T-helper 2 cell treated with Interferon-gamma antibody and Interleukin-4, amounts not matched to agents 5 μg/mL and 100 μg/mL, for 36 hours (primary cell): ENCODE results near the gene SLC16A12.
A peak's percentile ranks its signal among the peaks of the same experiment; 100 is the strongest.
"Not testable (repeated sequence)": the region's sequence is repeated elsewhere in the genome, so short reads cannot be mapped to it uniquely, and the experiment has no call there.

Experiments
- DNase-seq: peaks from one replicate; pipeline ENCODE4 v3.0.0; 2021; ENCODE audit warnings: low spot score
- H3K27ac Mint-ChIP-seq: one replicate; pipeline ENCODE4 v1.8.0; 2021; ENCODE audit warnings: mild to moderate bottlenecking, mixed read lengths
- H3K27me3 Mint-ChIP-seq: one replicate; pipeline ENCODE4 v1.8.0; 2021; ENCODE audit warnings: low read depth, mixed read lengths
- H3K36me3 Mint-ChIP-seq: one replicate; pipeline ENCODE4 v1.8.0; 2021; ENCODE audit warnings: low read depth, mixed read lengths
- H3K4me1 Mint-ChIP-seq: one replicate; pipeline ENCODE4 v1.8.0; 2021; ENCODE audit warnings: low read depth, mixed read lengths
- H3K4me3 Mint-ChIP-seq: one replicate; pipeline ENCODE4 v1.8.0; 2022; ENCODE audit warnings: mild to moderate bottlenecking, moderate library complexity, mixed read lengths
- H3K9me3 Mint-ChIP-seq: one replicate; pipeline ENCODE4 v1.8.0; 2021; ENCODE audit warnings: mixed read lengths

Gene SLC16A12

DNA sequence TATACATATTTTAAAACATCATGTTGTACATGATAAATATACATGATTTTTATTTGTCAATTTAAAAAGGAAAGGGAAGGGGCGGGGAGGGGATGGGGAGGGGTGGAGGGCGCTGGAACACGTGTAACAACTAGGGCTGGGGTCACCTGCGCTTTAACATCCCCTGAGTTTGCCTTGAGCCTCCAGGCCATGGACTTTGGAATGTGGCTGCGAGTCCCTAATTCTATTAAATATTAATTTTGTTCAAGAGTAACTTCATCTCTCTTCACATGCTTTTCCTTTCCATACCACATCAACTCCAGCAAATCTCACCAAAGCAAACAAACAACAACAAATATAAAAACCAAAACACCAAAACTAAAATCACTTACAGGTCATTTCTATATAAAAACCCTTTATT lies 110.4 kb downstream of the SLC16A12 start:
- peaks cover 7% of the 10 kb centered on the region for H3K4me1 Mint-ChIP-seq
- H3K36me3 Mint-ChIP-seq, result peaks cover 26% of the 10 kb centered on the region
- no peak overlapping the region for H3K27ac Mint-ChIP-seq
- H3K27me3 Mint-ChIP-seq, result peaks cover 17% of the 10 kb centered on the region
- DNase-seq, result no peak
- H3K9me3 Mint-ChIP-seq, result no peaks in the 10 kb centered on the region
- no peak overlapping the region for H3K4me3 Mint-ChIP-seq

DNA sequence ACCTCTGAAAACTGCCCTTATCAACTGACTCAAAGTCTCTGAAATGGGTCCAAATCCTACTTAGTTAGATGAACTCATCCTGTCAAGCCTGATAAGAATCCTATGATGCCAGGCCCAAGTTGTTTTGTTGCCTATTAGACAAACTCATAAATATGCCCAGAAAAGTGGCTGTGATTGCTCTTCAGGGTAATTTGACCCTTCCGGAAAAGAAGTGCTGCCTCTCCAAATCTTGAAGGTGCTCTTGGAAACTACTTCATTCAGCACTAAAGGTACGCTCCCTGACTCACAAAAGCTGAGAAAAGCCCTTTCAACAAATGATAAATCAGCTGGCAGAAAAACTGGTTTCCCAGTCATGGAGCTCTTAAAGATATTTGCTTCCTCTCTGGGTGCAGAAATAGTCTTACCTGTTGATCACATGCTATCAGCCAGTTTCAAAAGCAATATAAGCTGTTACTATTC lies 114.3 kb downstream of the SLC16A12 start:
- peaks cover 29% of the 10 kb centered on the region for H3K4me1 Mint-ChIP-seq
- H3K9me3 Mint-ChIP-seq, result no peaks in the 10 kb centered on the region
- H3K27me3 Mint-ChIP-seq, result no peaks in the 10 kb centered on the region
- no peak overlapping the region for H3K4me3 Mint-ChIP-seq
- no peak for DNase-seq
- peaks cover 47% of the 10 kb centered on the region for H3K36me3 Mint-ChIP-seq
- H3K27ac Mint-ChIP-seq, result no peak overlapping the region

DNA sequence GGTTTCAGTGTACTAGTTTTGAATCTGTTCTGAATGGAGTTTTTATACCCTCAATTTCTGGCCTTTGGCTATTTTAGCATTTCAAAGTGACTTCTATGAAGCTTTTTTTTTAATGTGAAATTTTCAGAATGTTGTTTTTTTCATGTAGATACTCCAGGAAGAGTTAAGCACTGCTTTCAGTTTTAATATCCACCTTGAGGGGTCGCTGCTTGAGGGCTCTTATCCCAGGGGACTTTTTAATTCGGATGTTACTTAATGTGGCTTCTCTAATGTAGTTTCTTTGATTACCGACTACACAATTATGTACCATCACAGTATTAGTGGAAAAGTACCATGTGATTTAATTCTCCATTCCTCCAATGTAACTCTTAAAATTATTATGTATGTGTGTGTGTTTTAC lies 115.8 kb downstream of the SLC16A12 start:
- Mint-ChIP-seq H3K27ac (no peak overlapping the region), H3K27me3 (peaks cover 1% of the 10 kb centered on the region), H3K36me3 (peaks cover 55% of the 10 kb centered on the region), H3K4me3 (no peak overlapping the region), H3K9me3 (no peaks in the 10 kb centered on the region), H3K4me1 (peaks cover 36% of the 10 kb centered on the region)
- DNase-seq, result no peak

DNA sequence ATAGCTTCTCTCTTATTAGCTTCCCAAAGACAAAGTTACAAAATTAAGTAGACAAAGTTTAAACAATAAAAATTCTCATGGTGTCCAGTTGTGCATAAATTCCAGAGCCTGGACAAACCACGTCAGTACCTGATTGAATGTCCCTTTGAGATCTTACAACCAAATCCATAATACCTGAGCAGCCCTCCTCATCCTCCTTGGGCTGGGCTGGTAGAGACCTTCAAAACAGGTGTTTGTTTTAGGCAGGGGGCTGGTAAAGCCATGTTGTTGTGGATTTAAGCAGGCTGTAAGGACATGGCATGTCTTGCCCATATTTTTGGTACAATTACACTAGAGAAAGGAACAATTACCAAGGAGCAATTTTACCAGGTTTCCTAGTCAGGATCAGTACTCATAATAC lies 118.9 kb downstream of the SLC16A12 start:
- Mint-ChIP-seq H3K9me3 (peaks cover 8% of the 10 kb centered on the region), H3K27me3 (peaks cover 4% of the 10 kb centered on the region), H3K27ac (peak overlapping the region; percentile 28), H3K4me1 (peaks cover 53% of the 10 kb centered on the region), H3K4me3 (peak overlapping the region; percentile 90), H3K36me3 (peaks cover 52% of the 10 kb centered on the region)
- no peak for DNase-seq

DNA sequence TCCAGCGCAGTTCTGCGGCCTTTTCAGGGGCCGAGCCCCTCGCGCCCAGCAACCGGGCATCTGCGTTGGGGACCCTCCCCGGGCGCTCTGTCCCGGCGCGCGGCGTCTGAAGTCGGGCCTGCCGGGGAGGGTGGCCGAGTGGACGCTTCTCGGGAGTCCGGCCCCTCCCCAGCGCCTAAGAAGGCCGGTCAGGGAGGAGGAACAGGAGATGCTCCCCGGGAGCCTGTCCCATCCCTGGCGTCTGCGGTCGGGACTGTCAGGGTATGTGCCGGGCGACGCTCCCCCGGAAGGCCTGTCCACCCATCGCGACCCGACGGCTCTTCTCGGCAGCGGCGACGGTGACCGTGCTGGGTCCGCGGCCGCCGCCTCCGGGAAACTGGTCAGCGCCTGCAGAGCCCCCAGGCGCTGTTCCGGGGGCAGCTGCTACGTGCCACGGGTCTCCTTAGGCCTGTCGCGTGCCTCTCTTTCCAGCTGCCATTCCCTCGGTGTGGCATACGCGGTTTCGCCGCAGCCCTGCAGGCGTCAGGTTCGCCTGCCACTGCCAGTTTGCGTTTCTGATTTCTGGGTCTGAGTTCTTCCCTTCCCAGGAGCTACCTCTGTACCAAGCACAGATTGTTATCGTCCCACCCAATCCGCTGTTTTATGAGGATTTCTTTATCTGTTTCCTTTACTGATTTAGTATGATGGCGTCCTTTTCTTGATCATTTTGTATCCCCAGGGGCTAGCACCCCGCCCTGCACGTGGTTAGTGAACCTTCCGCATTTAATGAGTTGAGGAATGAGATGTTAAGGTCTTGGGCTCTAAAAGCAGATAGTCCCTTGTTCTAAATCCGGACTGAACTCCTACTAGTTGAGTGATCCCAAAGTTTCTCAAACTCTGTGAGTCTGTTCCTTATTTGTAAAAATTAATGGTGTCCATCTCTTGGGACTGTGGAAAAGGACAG lies 120.2 kb downstream of the SLC16A12 start:
- H3K9me3 Mint-ChIP-seq, result peaks cover 8% of the 10 kb centered on the region

DNA sequence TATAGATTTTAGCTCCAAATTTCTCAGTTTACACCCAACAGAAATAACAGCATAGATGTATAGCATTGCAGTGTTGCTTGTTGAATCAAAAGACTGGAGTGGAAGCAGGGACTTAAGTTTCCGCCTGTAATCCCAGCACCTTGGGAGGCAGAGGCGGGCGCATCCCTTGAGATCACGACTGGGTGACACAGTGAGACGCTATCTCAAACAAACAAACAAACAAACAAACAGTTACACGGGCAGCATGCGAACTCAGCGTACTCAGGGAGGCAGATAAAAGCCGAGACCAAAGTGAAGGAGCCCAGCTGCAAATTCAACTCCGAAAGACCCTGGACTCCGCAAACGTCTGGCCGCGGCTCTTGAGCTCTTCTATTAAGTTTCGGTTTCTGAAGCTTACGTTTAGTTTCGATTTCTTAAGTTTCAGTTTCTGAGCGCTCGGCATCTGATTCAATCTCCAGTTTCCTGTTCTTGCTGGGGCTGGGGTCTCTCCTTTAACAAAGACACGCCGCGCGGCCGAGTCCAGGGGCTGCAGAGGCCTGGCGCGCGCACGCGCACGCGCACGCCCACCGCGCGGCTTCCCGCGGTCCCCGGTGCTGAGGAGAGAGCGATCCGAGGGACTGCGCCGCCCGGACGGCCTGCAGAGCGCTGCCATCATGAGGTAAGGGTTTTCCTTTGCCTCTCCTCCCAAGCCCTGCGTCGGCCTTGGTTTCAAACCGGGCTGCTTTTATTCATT lies 121.1 kb downstream of the SLC16A12 start, which contains the start of gene IFIT5:
TSS of gene IFIT5 (plus strand) at position 423 of the 733 bp plus-strand sequence. CDS start at position 654, 231 bp downstream.
- Mint-ChIP-seq H3K9me3 (peaks cover 8% of the 10 kb centered on the region), H3K27me3 (peaks cover 12% of the 10 kb centered on the region), H3K4me1 (peaks cover 54% of the 10 kb centered on the region), H3K36me3 (peaks cover 37% of the 10 kb centered on the region), H3K4me3 (peak within 1 kb of the TSS; percentile 90), H3K27ac (peak within 1 kb of the TSS; percentile 94)
- DNase-seq, result peak; percentile 62

More for the DNA sequence above, 120.2 kb downstream of the SLC16A12 start:
- peak; percentile 23 for DNase-seq
- peaks cover 57% of the 10 kb centered on the region for H3K4me1 Mint-ChIP-seq
- H3K36me3 Mint-ChIP-seq, result peaks cover 40% of the 10 kb centered on the region
- H3K4me3 Mint-ChIP-seq, result peak overlapping the region; percentile 90
- H3K27ac Mint-ChIP-seq, result peak overlapping the region; percentile 94
- H3K27me3 Mint-ChIP-seq, result peaks cover 9% of the 10 kb centered on the region

DNA sequence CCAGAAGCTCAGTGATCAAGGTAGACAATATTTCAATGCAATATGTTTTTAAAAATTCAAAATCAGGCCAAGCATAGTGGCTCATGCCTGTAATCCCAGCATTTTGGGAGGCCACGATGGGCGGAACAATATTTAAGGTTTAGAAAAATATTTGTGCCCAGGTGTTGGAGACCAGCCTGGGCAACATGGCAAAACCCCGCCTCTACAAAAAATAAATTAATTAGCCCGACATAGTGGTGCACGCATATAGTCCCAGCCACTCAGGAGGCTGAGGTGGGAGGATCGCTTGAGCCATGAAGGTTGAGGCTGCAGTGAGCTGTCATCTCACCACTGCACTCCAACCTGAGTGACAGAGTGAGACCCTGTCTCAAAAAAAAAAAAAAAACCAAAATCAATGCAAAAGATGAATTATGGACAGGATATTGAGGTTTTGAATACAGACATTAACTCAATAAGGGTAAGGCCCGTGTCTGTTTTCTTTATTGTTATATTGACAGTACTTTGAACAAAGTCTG lies 121.9 kb downstream of the SLC16A12 start:
- Mint-ChIP-seq H3K4me3 (peak overlapping the region; percentile 90), H3K36me3 (peaks cover 36% of the 10 kb centered on the region), H3K4me1 (peaks cover 53% of the 10 kb centered on the region), H3K27me3 (peaks cover 16% of the 10 kb centered on the region), H3K27ac (peak overlapping the region; percentile 94), H3K9me3 (peaks cover 8% of the 10 kb centered on the region)
- no peak for DNase-seq

DNA sequence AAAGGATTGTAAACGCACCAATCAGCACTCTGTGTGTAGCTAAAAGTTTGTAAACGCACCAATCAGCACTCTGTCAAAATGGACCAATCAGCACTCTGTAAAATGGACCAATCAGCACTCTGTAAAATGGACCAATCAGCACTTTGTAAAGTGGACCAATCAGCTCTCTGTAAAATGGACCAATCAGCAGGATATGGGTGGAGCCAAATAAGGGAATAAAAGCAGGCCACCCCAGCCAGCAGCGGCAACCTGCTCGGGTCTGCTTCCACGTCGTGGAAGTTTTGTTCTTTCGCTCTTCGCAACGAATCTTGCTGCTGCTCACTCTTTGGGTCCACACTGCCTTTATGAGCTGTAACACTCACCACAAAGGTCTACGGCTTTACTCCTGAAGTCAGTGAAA lies 123.1 kb downstream of the SLC16A12 start:
- peaks cover 19% of the 10 kb centered on the region for H3K27me3 Mint-ChIP-seq
- H3K27ac Mint-ChIP-seq, H3K9me3 Mint-ChIP-seq, DNase-seq: not testable (repeated sequence)
- peak overlapping the region; percentile 10 for H3K4me3 Mint-ChIP-seq
- H3K4me1 Mint-ChIP-seq, result peaks cover 43% of the 10 kb centered on the region
- H3K36me3 Mint-ChIP-seq, result peaks cover 26% of the 10 kb centered on the region

DNA sequence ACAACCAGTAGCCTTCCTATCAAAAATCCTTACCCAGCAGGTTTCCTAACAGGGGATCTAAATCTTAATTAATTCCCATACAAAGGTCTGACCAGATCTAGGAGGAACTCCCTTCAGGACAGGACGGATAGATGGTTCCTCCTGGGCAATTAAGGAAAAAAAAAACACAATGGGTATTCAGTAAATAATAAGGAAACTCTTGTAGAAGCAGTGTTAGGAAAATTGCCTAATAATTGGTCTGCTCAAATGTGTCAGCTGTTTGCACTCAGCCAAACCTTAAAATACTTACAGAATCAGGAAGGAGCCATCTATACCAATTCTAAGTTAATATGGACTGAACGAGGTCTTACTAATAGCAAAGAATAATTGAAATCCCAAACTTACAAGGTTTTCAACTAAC lies 124.3 kb downstream of the SLC16A12 start:
- H3K36me3 Mint-ChIP-seq, result peaks cover 20% of the 10 kb centered on the region
- H3K27ac Mint-ChIP-seq, DNase-seq, H3K9me3 Mint-ChIP-seq, H3K4me3 Mint-ChIP-seq: not testable (repeated sequence)
- H3K27me3 Mint-ChIP-seq, result peaks cover 22% of the 10 kb centered on the region
- H3K4me1 Mint-ChIP-seq, result peaks cover 37% of the 10 kb centered on the region

DNA sequence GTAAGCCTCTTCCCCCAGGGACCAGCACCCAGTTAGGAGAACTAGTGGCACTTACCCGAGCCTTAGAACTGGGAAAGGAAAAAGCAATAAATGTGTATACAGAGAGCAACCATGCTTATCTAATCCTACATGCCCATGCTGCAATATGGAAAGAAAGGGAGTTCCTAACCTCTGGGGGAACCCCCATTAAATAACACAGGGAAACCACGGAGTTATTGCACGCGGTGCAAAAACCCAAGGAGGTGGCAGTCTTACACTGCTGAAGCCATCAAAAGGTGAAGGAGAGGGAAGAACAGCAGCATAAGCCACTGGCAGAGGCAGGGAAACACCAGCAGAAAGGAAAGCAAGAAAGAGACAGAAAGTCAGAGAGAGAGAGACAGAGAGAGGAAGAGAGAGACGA lies 124.8 kb downstream of the SLC16A12 start:
- Mint-ChIP-seq H3K4me1 (peaks cover 32% of the 10 kb centered on the region), H3K27ac (peak overlapping the region; percentile 37), H3K27me3 (peaks cover 22% of the 10 kb centered on the region), H3K36me3 (peaks cover 16% of the 10 kb centered on the region)
- H3K4me3 Mint-ChIP-seq, DNase-seq, H3K9me3 Mint-ChIP-seq: not testable (repeated sequence)

DNA sequence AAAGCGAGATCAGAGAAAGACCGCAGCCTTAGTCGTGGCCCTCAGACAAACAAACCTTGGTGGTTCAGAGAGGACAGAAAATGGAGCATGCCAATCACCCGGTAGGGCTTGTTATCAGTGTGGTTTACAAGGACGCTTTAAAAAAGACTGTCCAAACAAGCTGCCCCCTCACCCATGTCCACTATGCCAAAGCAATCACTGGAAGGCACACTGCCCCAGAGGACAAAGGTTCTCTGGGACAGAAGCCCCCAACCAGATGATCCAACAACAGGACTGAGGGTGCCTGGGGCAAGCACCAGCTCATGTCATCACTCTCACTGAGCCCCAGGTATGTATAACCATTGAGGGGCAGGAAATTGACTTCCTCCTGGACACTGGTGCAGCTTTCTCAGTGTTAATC lies 126.1 kb downstream of the SLC16A12 start:
- not testable (repeated sequence) for H3K27ac Mint-ChIP-seq, DNase-seq, H3K4me3 Mint-ChIP-seq, H3K9me3 Mint-ChIP-seq
- peaks cover 28% of the 10 kb centered on the region for H3K27me3 Mint-ChIP-seq
- H3K36me3 Mint-ChIP-seq, result peaks cover 12% of the 10 kb centered on the region
- peaks cover 28% of the 10 kb centered on the region for H3K4me1 Mint-ChIP-seq

DNA sequence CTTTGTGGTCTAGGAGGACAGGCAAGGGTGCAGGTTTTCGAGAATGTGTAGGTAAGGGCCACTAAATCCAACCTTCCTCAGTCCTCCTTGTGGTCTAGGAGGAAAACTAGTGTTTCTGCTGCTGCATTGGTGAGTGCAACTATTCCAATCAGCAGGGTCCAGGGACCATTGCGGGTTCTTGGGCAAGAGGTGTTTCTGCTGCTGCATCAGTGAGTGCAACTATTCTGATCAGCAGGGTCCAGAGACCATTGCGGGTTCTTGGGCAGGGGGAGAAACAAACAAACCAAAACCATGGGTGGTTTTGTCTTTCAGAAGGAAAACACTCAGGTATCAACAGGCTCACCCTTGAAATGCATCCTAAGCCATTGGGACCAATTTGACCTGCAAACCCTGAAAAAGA lies 127.6 kb downstream of the SLC16A12 start:
- H3K27ac Mint-ChIP-seq, DNase-seq, H3K4me3 Mint-ChIP-seq, H3K9me3 Mint-ChIP-seq: not testable (repeated sequence)
- Mint-ChIP-seq H3K27me3 (peaks cover 28% of the 10 kb centered on the region), H3K36me3 (peaks cover 14% of the 10 kb centered on the region), H3K4me1 (peaks cover 22% of the 10 kb centered on the region)

DNA sequence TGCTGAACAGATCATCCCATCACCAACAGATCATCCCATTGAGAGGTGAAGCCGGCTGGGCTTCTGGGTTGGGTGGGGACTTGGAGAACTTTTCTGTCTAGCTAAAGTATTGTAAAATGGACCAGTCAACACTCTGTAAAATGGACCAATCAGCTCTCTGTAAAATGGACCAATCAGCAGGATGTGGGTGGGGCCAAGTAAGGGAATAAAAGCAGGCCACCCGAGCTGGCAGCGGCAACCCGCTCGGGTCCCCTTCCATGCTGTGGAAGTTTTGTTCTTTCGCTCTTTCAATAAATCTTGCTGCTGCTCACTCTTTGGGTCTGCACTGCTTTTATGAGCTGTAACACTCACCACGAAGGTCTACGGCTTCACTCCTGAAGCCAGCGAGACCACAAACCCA lies 129.2 kb downstream of the SLC16A12 start:
- H3K27ac Mint-ChIP-seq, DNase-seq, H3K9me3 Mint-ChIP-seq, H3K36me3 Mint-ChIP-seq, H3K4me1 Mint-ChIP-seq, H3K4me3 Mint-ChIP-seq: not testable (repeated sequence)
- peaks cover 26% of the 10 kb centered on the region for H3K27me3 Mint-ChIP-seq
